HG03095 (cell line): ENCODE data around the gene SPG7.
"Not testable (repeated sequence)": the region's sequence is repeated elsewhere in the genome, so short reads cannot be mapped to it uniquely, and the experiment has no call there.

Experiments
- ATAC-seq: cut with Tn5 transposase; IDR thresholded peaks from one replicate; pipeline ENCODE4 v1.9.1; 2021; ENCODE audit warnings: moderate library complexity; ENCODE audit not compliant: unreplicated experiment

SPG7 gene

DNA sequence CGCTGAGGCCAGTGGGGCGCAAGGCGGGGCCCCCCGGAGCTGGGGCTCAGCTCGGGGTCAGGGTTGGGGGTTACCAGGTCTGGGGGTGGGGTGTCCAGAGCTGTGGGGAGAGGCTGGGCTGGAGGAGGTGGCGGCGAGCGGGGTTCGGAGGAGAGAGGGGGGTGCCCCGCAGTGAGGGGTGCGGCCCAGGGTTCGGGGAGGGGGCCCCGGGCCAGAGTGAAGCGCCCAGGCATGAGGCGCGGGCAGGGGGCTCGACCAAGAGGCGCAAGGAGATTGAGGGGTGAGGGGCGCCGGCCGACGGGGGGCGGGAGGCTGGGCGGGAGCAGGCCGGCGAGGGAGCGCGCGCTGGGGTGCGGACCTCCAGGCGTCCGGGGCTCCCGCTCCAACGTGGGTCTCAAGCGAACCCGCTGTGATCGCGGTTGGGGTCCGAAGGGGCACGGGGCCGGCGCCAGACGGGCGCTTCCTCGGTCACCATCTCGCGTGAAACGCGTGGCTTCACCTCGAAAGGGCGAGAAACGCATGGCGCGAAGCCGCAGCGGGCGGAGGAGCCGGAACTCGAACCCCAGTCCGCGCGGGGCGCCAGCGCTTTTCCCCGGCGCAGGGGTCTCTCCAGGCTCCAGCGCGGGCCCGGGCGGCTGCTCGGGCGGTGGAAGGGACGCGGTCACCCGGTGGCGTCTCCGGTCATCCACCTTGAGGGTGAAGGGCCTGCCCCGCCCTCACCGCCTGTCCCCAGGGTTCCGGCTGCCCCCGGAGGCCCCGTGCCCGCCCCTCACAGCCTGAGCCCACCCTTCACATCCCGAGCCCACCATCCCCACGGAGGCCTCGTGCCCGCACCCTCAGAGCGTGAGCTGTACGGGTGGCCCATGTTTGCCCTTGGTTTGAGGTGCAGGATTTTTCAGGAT lies 68.2 kb downstream of the SPG7 start:
- no peak for ATAC-seq

DNA sequence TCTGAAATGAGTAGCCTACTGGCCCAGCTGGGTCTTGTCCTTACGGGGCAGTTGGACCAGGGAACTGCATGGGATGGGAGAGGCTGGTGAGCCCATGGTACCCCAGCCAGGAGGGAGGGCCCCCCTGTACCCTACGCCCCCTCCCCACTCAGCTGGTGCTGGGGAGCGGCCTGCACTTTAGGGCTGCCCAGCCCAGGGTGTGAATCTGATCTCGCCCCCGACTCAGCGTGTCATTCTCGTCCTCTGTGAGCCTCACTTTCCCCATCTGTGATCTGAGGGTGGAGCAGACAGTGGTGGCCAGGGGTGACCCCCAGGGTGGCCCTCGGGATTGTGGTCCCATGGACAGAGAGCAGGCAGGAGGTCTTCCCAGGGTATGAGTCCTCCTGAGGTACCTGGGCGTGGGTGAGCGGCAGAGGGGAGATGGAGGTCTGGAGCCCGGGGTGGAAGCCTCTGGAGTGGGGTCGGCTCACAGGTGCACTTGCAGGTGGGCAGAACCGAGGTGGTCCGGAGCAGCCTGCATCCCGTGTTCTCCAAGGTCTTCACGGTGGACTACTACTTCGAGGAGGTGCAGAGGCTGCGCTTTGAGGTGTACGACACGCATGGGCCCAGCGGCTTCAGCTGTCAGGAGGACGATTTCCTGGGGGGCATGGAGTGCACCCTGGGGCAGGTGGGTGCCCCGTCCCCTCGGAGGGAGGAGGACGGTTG lies 69.0 kb downstream of the SPG7 start:
- ATAC-seq, result no peak

- ATAC-seq, result no peak
These were observed 71.1 kb downstream of the SPG7 start for GRCh38 chr16:89579351-89579750.

DNA sequence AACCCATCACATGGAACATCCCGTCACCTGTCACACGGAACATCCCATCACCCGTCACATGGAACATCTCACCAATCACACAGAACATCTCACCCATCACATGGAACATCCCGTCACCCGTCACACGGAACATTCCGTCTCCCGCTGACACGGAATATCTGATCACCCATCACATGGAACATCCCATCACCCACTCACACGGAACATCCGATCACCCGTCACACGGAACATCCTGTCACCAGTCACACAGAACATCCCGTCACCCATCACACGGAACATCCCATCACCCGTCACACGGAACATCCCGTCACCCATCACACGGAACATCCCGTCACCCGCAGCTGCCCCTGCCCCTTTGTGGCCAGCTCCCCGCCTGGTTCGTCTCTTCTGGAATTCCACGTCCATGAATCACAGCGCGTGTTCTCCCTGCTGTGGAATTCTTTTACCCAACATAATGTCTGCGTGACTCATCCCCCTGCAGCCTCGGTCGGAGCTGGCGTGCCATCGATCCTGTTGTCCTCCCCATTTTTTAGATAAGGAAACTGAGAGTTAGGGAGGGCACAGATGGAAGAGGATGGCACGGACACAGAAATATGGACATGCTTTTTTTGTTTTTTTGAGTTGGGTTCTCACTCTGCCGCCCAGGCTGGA lies 73.0 kb downstream of the SPG7 start:
- ATAC-seq, result no peak

DNA sequence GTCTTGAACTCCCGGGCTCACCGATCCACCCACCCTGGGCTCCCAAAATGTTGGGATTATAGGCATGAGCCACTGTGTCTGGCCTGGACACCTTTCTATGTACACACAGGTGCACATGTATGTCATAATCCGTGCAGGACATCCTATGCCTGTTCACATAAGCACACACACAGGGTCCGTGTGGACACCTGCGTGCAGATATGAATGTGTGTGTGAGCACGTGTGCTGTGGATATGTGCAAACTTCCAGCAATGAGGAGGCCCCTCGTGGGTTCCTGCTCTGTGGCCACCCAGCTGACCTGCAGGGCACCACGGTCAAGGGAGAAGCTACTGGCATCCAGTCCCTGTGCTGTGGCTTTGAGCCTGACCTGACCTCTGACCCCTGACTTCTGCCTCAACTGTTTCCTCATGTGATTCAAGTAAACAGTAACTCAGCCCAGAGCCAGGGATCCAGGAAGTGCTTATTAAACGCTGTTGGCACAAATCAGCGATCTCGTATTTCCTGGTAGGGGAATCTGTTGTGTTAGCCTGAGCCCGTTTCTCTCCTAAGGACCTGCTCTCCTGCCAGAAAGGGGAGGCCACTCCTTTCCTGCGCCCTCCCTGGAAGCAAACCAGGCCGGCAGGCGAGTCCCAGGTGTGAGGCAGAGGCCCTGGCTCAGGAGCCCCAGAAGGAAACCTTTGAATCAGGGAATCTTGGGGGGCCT lies 73.8 kb downstream of the SPG7 start:
- ATAC-seq, result no peak

DNA sequence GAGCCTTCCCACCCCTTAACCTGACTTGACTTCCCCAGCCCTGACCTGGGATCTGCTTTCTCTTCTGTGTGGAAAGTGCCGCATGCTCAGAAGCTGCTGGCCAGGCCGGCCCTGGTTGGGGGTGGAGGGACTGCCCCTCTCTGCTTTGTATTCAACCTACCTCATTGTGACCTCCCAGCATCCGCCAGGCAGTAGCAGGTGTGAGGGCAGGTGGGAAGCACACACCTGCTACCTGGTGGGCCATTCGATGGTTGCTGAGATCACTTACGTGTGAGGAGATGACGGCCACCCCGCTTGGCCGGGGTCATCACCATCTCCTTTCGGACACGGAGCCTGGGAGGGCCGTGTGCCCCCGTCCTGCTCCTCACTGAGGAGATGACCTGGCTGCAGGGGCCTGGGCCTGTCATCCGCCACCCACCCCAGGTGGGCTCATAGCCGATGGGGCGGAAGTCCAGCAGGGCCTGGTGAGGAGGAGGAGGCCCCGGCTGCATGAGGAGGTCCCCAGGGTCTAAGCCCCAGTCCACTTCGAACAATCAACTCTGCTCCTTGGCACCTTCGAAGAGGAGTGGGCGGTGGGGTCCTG lies 74.5 kb downstream of the SPG7 start:
- ATAC-seq, result no peak

- no peak for ATAC-seq
These were observed 75.1 kb downstream of the SPG7 start for GRCh38 chr16:89583197-89583894.

DNA sequence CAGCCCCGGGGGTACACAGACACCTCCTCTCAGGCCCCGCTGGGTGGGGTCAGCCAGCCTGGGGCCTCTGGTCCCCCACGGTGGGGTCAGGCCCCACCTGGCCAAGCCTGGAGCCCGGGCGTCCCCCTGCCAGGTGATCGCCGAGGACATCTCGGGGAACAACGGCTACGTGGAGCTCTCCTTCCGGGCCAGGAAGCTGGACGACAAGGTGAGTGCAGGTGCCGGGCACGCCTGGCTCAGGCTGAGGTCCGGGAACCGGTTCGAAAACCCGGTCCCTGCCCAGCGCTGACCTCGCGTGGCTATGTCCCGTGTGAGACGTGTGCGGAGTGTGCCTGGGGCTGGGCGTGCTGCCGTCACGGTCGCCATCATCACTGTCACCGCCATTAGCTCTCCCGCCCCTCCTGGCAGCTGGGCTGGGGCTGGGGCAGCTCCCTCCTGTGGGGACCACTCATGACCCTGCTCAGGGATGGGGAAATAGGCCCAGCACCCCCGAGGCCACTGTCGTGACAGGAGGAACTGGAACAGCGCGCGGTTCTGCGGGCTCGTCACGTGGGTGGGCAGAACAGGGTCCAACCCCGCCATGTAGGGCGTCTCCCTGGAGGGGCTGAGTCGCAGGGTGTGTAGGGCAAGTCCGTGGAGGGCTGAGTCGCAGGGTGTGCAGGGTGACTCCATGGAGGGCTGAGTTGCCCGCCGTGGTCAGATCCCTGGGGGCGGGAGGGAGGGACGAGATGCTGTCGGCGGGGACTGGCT lies 75.9 kb downstream of the SPG7 start:
- ATAC-seq, result no peak

GRCh38 chr16:89584768-89585549 lies 76.8 kb downstream of the SPG7 start:
- no peak for ATAC-seq

- ATAC-seq, result no peak
These were observed 78.0 kb downstream of the SPG7 start for GRCh38 chr16:89586218-89586617.

DNA sequence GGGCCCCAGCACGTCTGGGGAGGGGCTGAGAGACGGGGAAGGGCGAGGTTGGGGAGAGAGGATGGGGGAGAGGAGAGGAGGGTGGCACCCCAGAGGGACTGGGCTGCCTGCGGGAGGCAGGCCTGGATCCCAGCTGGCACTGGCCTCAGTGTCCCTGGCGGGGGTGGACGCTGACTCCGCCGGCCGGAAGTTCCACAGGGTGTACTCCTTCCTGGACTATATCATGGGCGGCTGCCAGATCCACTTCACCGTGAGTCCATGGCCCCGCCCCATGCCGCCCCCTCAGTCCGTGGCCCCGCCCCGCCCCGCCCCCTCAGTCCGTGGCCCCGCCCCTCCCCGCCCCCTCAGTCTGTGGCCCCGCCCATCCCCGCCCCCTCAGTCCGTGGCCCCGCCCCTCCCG lies 78.7 kb downstream of the SPG7 start:
- no peak for ATAC-seq

- ATAC-seq, result not testable (repeated sequence)
These were observed 79.5 kb downstream of the SPG7 start for GRCh38 chr16:89587676-89588075.

DNA sequence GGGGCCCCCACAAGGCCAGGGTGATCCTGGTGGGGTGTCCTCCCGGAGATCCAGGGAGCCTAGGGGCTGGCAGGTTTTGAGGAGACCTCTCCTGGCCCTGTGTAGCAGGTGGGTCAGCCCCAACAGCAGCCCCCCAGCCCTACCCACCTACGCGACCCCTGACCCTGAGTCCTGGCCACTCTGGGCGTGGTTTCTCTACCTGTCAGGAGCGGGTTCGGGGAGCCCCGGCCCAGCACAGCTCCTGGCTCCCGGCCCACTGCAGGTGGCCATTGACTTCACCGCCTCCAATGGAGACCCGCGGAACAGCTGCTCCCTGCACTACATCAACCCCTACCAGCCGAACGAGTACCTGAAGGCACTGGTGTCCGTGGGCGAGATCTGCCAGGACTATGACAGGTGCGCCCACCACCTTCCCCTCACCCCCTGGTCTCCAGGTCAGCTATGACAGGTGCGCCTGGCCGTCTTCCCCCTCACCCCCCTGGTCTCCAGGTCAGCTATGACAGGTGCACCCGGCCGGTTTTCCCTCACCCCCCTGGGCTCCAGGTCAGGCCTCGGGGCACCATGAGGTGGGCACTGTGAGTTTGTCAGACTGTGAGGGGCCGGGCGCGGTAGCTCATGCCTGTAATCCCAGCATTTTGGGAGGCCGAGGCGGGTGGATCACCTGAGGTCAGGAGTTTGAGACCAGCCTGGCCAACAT lies 80.4 kb downstream of the SPG7 start:
- ATAC-seq, result no peak

DNA sequence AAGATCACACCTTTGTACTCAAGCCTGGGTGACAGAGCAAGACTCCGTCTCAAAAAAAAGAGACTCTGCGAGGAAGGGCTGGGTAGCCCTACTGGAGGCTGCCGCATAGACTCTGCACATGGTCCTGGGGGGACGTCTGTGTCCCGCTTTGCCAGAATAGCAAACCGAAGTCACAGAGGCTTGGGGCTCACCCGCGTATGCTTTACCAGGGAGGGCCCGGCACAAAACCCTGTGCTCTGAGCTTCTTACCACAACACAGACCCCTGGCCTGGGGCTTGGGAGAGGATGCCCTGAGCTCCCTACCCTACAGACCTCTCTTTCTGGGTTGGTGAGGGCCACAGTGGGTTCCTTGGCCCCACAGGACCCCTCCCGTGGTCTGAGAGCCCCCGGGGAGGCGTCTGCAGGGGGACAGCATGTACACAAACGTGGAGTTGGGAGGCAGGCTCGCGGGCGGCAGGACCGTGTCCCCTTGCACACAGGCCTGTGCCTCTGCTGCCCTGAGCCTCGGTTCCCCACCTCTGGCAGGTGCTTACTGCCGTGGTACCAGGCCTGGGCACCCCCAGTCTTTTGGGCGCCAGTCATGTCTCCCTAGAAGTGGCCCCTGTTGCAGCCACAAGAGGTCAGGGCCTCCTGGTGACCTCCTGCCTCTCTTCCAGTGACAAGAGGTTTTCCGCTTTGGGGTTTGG lies 81.2 kb downstream of the SPG7 start:
- no peak for ATAC-seq

- no peak for ATAC-seq
These were observed 85.6 kb downstream of the SPG7 start for GRCh38 chr16:89593841-89594240.

- no peak for ATAC-seq
These were observed 87.3 kb downstream of the SPG7 start for GRCh38 chr16:89595330-89596060.
